Natural killer cell (primary cell): ENCODE results near the gene CYP2A6. TPM values are rescaled to one million over a fixed set of nuclear protein-coding genes. Genes with fewer than 3 reads are reported as not detected.
"Not testable (repeated sequence)": the region's sequence is repeated elsewhere in the genome, so short reads cannot be mapped to it uniquely, and the experiment has no call there.

Experiments
- ATAC-seq, 3 donors: fragments of 150-1000 bp in 2 of 3; fragments of 200-7000 bp in 1 of 3; cut with Tn5 transposase; 1 replicate in 1 of 3; 2 replicates in 2 of 3; pipeline ENCODE4 v1.10.0; 2021; ENCODE audit warnings: mild to moderate bottlenecking in 2 of 3, moderate library complexity in 2 of 3
- DNase-seq, 2 donors: peaks; one replicate each; pipeline versions ENCODE4 v3.0.0 to v3.0.0-alpha.2; 2013 to 2021; ENCODE audit warnings: mixed read lengths in 1 of 2
- H3K27ac ChIP-seq: one replicate; pipeline ENCODE4 v1.5.1; 2013; ENCODE audit warnings: mild to moderate bottlenecking, low read length
- H3K27me3 ChIP-seq: one replicate; pipeline ENCODE4 v1.6.1; 2013; ENCODE audit warnings: low read length; ENCODE audit not compliant: control insufficient read depth, insufficient read depth
- H3K36me3 ChIP-seq: one replicate; pipeline ENCODE4 v1.6.1; 2013; ENCODE audit warnings: low read length; ENCODE audit not compliant: control insufficient read depth, insufficient read depth
- H3K4me1 ChIP-seq: one replicate; pipeline ENCODE4 v1.6.1; 2013; ENCODE audit warnings: low read length; ENCODE audit not compliant: control insufficient read depth, insufficient read depth
- H3K4me3 ChIP-seq: one replicate; pipeline ENCODE4 v1.5.1; 2013; ENCODE audit warnings: low read length
- H3K9me3 ChIP-seq: one replicate; pipeline ENCODE4 v1.6.1; 2013; ENCODE audit warnings: low read length; ENCODE audit not compliant: control insufficient read depth, insufficient read depth
- H3K27ac Mint-ChIP-seq, 2 donors: one replicate each; pipeline ENCODE4 v1.8.0; 2022; ENCODE audit warnings: mild to moderate bottlenecking in 2 of 2, mixed read lengths in 2 of 2, moderate library complexity in 1 of 2
- H3K27me3 Mint-ChIP-seq, 2 donors: one replicate each; pipeline ENCODE4 v1.8.0; 2022; ENCODE audit warnings: low read depth in 2 of 2, mixed read lengths in 2 of 2
- H3K36me3 Mint-ChIP-seq: one replicate; pipeline ENCODE4 v1.8.0; 2022; ENCODE audit warnings: mixed read lengths
- H3K4me1 Mint-ChIP-seq, 2 donors: one replicate each; pipeline ENCODE4 v1.8.0; 2022; ENCODE audit warnings: mixed read lengths in 2 of 2
- H3K4me3 Mint-ChIP-seq: one replicate; pipeline ENCODE4 v1.8.0; 2022; ENCODE audit warnings: mild to moderate bottlenecking, moderate library complexity, mixed read lengths
- H3K9me3 Mint-ChIP-seq, 2 donors: one replicate each; pipeline ENCODE4 v1.8.0; 2022; ENCODE audit warnings: mixed read lengths in 2 of 2
- CTCF ChIP-seq: fragments of 200-600 bp; IDR thresholded peaks from one replicate; pipeline ENCODE4 v1.8.0; 2022; ENCODE audit warnings: antibody characterized with exemption
- WGBS: methylation state at CpG from one replicate; pipeline ENCODE4 v1.1.7; 2013; ENCODE audit warnings: missing lambda C conversion rate; ENCODE audit not compliant: insufficient coverage; 5-methylcytosine and 5-hydroxymethylcytosine counted together
- intact Hi-C: fragments of 100-400 bp; cut with micrococcal nuclease; formaldehyde crosslinking; loops from one replicate; pipeline ENCODE4 v1.14.2; 2022
- total RNA-seq, 4 donors: library from RNA; stranded (reverse); fragments of 120-200 nt in 1 of 4; gene quantifications; one replicate each; pipeline versions ENCODE4 v1.2.3 to v1.2.4, GENCODE V29; 2013 to 2022

Gene CYP2A6
- total RNA-seq, 3 donors from 2014 or later (not counting 1 experiment from before 2014, with no cell fraction given): not detected

GRCh38 chr19:40826312-40826698, 23.9 kb downstream of the CYP2A6 start:
- H3K4me3 ChIP-seq, DNase-seq, H3K27me3 Mint-ChIP-seq, H3K36me3 ChIP-seq, H3K36me3 Mint-ChIP-seq, H3K9me3 Mint-ChIP-seq, H3K9me3 ChIP-seq, H3K27me3 ChIP-seq: not testable (repeated sequence)
- peak in 2 of 3 donors; percentile 1 to 2 for ATAC-seq
- Mint-ChIP-seq H3K4me3 (peak overlapping the region; percentile 48), H3K4me1 (peaks cover 41 to 59% of the 10 kb centered on the region in 2 donors), H3K27ac (peak overlapping the region; percentile 85 to 92)
- 100% methylated on average over 7 of the region's 14 CpGs for WGBS
- intact Hi-C loops: loop anchor here (1.0 to 10.0 kb wide), 5 partner anchors 28 to 478 kb away; partner anchors contain the start of gene HNRNPUL1
- Histone ChIP-seq H3K4me1 (peaks cover 53% of the 10 kb centered on the region), H3K27ac (peak overlapping the region; percentile 79)

GRCh38 chr19:40825460-40826095, 24.7 kb downstream of the CYP2A6 start:
- intact Hi-C loops: loop anchor here (1.0 to 10.0 kb wide), 5 partner anchors 27 to 479 kb away; partner anchors contain the start of gene HNRNPUL1
- peaks cover 53% of the 10 kb centered on the region for H3K4me1 ChIP-seq
- not testable (repeated sequence) for H3K27me3 ChIP-seq, H3K36me3 ChIP-seq, DNase-seq, H3K9me3 Mint-ChIP-seq, H3K36me3 Mint-ChIP-seq, ATAC-seq, H3K4me3 ChIP-seq, H3K27ac ChIP-seq, H3K27me3 Mint-ChIP-seq, H3K9me3 ChIP-seq
- Mint-ChIP-seq H3K4me1 (peaks cover 41 to 59% of the 10 kb centered on the region in 2 donors), H3K4me3 (peak overlapping the region; percentile 51), H3K27ac (peak overlapping the region; percentile 85 to 92)
- 100% methylated on average over 4 of the region's 6 CpGs for WGBS

GRCh38 chr19:40824916-40825315, 25.3 kb downstream of the CYP2A6 start:
- H3K9me3 ChIP-seq, H3K27ac ChIP-seq, H3K36me3 ChIP-seq, DNase-seq, H3K9me3 Mint-ChIP-seq, H3K4me3 ChIP-seq, H3K4me3 Mint-ChIP-seq, H3K27me3 Mint-ChIP-seq, ATAC-seq, H3K36me3 Mint-ChIP-seq, H3K27me3 ChIP-seq: not testable (repeated sequence)
- H3K4me1 ChIP-seq: peaks cover 55% of the 10 kb centered on the region
- Mint-ChIP-seq H3K4me1 (peaks cover 41 to 59% of the 10 kb centered on the region in 2 donors), H3K27ac (peak overlapping the region; percentile 85 to 92)
- 76% methylated on average over 14 of the region's 16 CpGs for WGBS
- intact Hi-C loops: loop anchor here (5.0 to 10.0 kb wide), 2 partner anchors 437 to 480 kb away; partner anchors contain the start of gene HNRNPUL1

GRCh38 chr19:40822704-40823553, 27.3 kb downstream of the CYP2A6 start:
- H3K27me3 Mint-ChIP-seq, DNase-seq, H3K36me3 ChIP-seq, H3K27ac ChIP-seq, H3K4me3 ChIP-seq, ATAC-seq, H3K4me3 Mint-ChIP-seq, H3K9me3 Mint-ChIP-seq, H3K9me3 ChIP-seq, H3K27me3 ChIP-seq, H3K36me3 Mint-ChIP-seq: not testable (repeated sequence)
- intact Hi-C loops: loop anchor here (10.0 kb wide), 1 partner anchor 482 kb away; no protein-coding TSS in a partner anchor
- H3K4me1 Mint-ChIP-seq: peaks cover 56 to 63% of the 10 kb centered on the region in 2 donors
- WGBS: 74% methylated on average over 9 of the region's 9 CpGs
- peaks cover 74% of the 10 kb centered on the region for H3K4me1 ChIP-seq
- peak overlapping the region; percentile 67 to 92 for H3K27ac Mint-ChIP-seq

- H3K36me3 ChIP-seq: no peaks in the 10 kb centered on the region
- 90% methylated on average over 22 of the region's 22 CpGs for WGBS
- DNase-seq (peak in 1 of 2 donors; percentile 7), ATAC-seq (no peak)
- no peaks in the 10 kb centered on the region for H3K36me3 Mint-ChIP-seq
- peaks cover 69% of the 10 kb centered on the region for H3K4me1 ChIP-seq
- no peak overlapping the region for H3K4me3 Mint-ChIP-seq
- H3K27me3 Mint-ChIP-seq: no peaks in the 10 kb centered on the region
- intact Hi-C loops: loop anchor here (10.0 kb wide), 1 partner anchor 483 kb away; no protein-coding TSS in a partner anchor
- peak overlapping the region in 1 of 2 donors; percentile 92 for H3K27ac Mint-ChIP-seq
- H3K4me3 ChIP-seq: no peak overlapping the region
- H3K27ac ChIP-seq: no peak overlapping the region
- no peaks in the 10 kb centered on the region for H3K27me3 ChIP-seq
- no peaks in the 10 kb centered on the region for H3K9me3 ChIP-seq
- peaks cover 55 to 60% of the 10 kb centered on the region in 2 donors for H3K4me1 Mint-ChIP-seq
- H3K9me3 Mint-ChIP-seq: no peaks in the 10 kb centered on the region
- TF ChIP-seq CTCF: no peak
These were observed 28.1 kb downstream of the CYP2A6 start for GRCh38 chr19:40822161-40822560.
